Thyroid gland (tissue), 4 donors: ENCODE results near the gene C2orf92.

Source experiments
- POLR2A ChIP-seq, 2 donors: fragments of 450-650 bp; IDR thresholded peaks; one replicate each; pipeline ENCODE4 v1.6.1; 2017; ENCODE audit warnings: antibody characterized with exemption in 2 of 2, mild to moderate bottlenecking in 2 of 2, moderate library complexity in 1 of 2
- TF ChIP-seq, protein P1 (sequence below), 6 experiments: fragments of 200-600 bp in 3 of 6; fragments of 450-650 bp in 3 of 6; sonication (generic) in 3 of 6; IDR thresholded peaks; one replicate each; pipeline ENCODE4 v1.5.1; 2016 to 2019; ENCODE audit warnings: antibody characterized with exemption in 6 of 6, mild to moderate bottlenecking in 2 of 6, inconsistent platforms in 1 of 6, moderate library complexity in 1 of 6

DNA sequence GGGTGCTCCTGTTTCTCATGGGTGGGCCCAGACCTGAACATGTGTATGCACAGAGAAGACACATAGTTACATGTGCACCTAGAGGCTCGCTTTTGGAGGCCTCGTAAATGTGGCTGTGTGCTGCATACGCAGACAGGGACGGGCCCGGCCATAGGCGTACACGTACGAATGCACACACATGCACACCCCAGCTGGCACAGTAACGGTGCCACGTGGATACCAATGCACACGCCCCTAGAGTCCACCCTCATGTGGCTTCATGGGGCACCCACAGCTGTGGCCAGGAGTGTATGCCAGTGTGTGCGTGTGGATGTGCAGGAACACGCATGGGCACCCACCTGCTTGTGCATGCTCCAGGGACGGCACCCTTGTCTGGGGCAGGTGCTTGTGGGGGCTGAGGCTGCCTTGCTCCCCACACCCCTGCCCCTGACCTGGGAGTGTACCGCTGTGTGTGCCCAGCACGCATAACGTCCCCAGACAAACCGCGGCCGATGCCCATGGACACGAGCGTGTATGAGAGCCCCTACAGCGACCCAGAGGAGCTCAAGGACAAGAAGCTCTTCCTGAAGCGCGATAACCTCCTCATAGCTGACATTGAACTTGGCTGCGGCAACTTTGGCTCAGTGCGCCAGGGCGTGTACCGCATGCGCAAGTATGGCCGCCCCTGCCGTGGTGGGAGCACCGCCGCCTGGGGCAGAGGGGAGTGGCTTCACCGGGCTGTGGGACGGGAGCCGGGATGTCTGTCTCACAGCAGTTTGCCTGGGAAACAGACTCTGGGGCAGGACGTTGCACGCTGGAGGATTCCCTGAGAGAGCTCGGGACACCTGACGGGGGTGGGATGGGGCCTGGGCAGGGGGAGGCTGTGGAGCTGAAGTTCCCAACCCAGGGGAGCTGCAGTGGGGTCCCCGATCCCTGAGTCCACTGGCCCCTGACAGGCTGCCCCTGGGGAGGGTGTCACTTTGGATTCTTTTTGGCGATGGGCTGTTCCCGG, 64.8 kb downstream of the C2orf92 start:
- TF ChIP-seq, protein P1, sequence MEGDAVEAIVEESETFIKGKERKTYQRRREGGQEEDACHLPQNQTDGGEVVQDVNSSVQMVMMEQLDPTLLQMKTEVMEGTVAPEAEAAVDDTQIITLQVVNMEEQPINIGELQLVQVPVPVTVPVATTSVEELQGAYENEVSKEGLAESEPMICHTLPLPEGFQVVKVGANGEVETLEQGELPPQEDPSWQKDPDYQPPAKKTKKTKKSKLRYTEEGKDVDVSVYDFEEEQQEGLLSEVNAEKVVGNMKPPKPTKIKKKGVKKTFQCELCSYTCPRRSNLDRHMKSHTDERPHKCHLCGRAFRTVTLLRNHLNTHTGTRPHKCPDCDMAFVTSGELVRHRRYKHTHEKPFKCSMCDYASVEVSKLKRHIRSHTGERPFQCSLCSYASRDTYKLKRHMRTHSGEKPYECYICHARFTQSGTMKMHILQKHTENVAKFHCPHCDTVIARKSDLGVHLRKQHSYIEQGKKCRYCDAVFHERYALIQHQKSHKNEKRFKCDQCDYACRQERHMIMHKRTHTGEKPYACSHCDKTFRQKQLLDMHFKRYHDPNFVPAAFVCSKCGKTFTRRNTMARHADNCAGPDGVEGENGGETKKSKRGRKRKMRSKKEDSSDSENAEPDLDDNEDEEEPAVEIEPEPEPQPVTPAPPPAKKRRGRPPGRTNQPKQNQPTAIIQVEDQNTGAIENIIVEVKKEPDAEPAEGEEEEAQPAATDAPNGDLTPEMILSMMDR (IDR thresholded peaks at IDR 0.05) = no peak
- TF ChIP-seq POLR2A (IDR thresholded peaks at IDR 0.05) = no peak
